Panc1 (cell line): Measurements from ENCODE around the gene UNC80. TPM values are rescaled to one million over a fixed set of nuclear protein-coding genes. Genes with fewer than 3 reads are reported as not detected.

Experiments
- ATAC-seq: fragments of 200-7000 bp; cut with Tn5 transposase; 2 replicates; pipeline ENCODE4 v1.9.1; 2020; ENCODE audit warnings: mild to moderate bottlenecking, moderate library complexity
- BruUV-seq: library from RNA; stranded (reverse); fragments of 400-500 nt; replicated peaks from 2 replicates; lab custom pipeline; 2021; lab: Mats Ljungman, UMichigan
- CTCF ChIA-PET: fragments of 300-600 bp; sonication (Branson Sonifier 250); formaldehyde crosslinking; loops from one replicate; lab custom pipeline; 2022; ENCODE audit warnings: antibody characterized with exemption; lab: Charles Lee
- POLR2A ChIA-PET: fragments of 300-600 bp; sonication (Branson Sonifier 250); formaldehyde crosslinking; loops from one replicate; lab custom pipeline; 2022; ENCODE audit warnings: antibody characterized with exemption; lab: Charles Lee
- DNase-seq: peaks from one replicate; pipeline ENCODE4 v3.0.0-alpha.2; 2010; ENCODE audit warnings: low read depth, low spot score
- H3K27ac ChIP-seq: 2 replicates; pipeline ENCODE4 v1.5.1; 2011; ENCODE audit warnings: mild to moderate bottlenecking, low read length, inconsistent platforms
- H3K27me3 ChIP-seq: fragments of 200-500 bp; sonication (Bioruptor generic); 2 replicates; pipeline ENCODE4 v1.6.0; 2014; ENCODE audit warnings: low read length, inconsistent platforms; ENCODE audit not compliant: control insufficient read depth, insufficient read depth
- H3K36me3 ChIP-seq: fragments of 200-500 bp; sonication (Bioruptor generic); 2 replicates; pipeline ENCODE4 v1.5.1; 2014; ENCODE audit warnings: inconsistent platforms, mild to moderate bottlenecking, low read length, moderate library complexity; ENCODE audit not compliant: control insufficient read depth, insufficient read depth
- H3K4me1 ChIP-seq: 2 replicates; pipeline ENCODE4 v1.5.1; 2011; ENCODE audit warnings: inconsistent platforms, mild to moderate bottlenecking, low read length, moderate library complexity; ENCODE audit not compliant: control insufficient read depth, insufficient read depth
- H3K4me3 ChIP-seq, 2 experiments: 2 replicates each; pipeline ENCODE4 v1.5.1; 2011 to 2012; ENCODE audit warnings: low read depth in 2 of 2, low read length in 2 of 2, mild to moderate bottlenecking in 2 of 2, inconsistent platforms in 1 of 2, moderate library complexity in 1 of 2
- H3K9me3 ChIP-seq: fragments of 200-500 bp; sonication (Bioruptor generic); 2 replicates; pipeline ENCODE4 v1.5.1; 2014; ENCODE audit warnings: low read depth, mild to moderate bottlenecking, inconsistent platforms, low read length, moderate library complexity; ENCODE audit not compliant: control insufficient read depth, insufficient read depth
- POLR2AphosphoS5 ChIP-seq: IDR thresholded peaks from 2 replicates; pipeline ENCODE4 v1.6.1; 2012; ENCODE audit warnings: mild to moderate bottlenecking, low read depth, low read length, moderate library complexity
- SIN3A ChIP-seq: IDR thresholded peaks from 2 replicates; pipeline ENCODE4 v1.6.1; 2012; ENCODE audit warnings: low read depth, mild to moderate bottlenecking, low read length, moderate library complexity, borderline replicate concordance; ENCODE audit not compliant: insufficient read depth
- TCF7L2 ChIP-seq: IDR thresholded peaks from 2 replicates; pipeline ENCODE4 v1.6.1; 2011; ENCODE audit warnings: mild to moderate bottlenecking, low read depth, low read length, inconsistent platforms
- in situ Hi-C: cut with HindIII; loops from 2 replicates; pipeline ENCODE4 v1.10.0; 2016; ENCODE audit warnings: low sequenced_read_pairs, low pct_unique_long_range_greater_than_20kb
- intact Hi-C: fragments of 100-400 bp; cut with micrococcal nuclease; formaldehyde crosslinking; loops from one replicate; pipeline ENCODE4 v1.10.0; 2022; ENCODE audit not compliant: unreplicated experiment
- total RNA-seq: library from RNA; stranded (reverse); gene quantifications from one replicate; pipeline ENCODE4 v1.2.1, GENCODE V29; 2021; ENCODE audit not compliant: unreplicated experiment
- TF ChIP-seq, protein P1 (sequence below): fragments of 450-650 bp; IDR thresholded peaks from 2 replicates; pipeline ENCODE4 v1.5.1; 2017; ENCODE audit warnings: mild to moderate bottlenecking
- TF ChIP-seq, protein P2 (sequence below), 2 experiments: IDR thresholded peaks; 2 replicates each; pipeline ENCODE4 v1.6.1; 2011 to 2012; ENCODE audit warnings: low read depth in 2 of 2, control low read depth in 1 of 2, low read length in 1 of 2, mild to moderate bottlenecking in 1 of 2, moderate library complexity in 1 of 2; ENCODE audit not compliant: insufficient read depth in 1 of 2

UNC80 gene
- total RNA-seq, 1 experiment from 2014 or later = 0.08 TPM

DNA sequence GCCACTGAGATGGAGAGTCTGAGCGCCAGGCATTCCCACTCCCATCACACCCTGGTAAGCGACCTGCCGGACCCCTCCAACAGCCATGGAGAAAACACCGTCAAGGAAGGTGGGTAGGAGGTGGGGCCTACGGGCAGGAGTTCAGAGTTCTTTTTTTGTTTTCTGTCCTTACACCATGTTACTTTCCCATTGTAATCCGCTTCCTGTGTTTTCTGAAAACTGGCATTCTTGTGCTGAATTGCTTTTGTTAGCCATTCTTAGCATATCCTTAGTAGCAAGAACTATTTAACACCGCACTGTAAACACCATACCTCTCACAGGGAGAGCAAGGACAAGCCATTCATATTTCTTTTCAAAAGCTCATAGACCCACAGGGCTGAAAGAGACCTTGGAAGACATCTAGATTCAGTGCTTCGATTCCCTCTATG is 46.2 kb downstream of the UNC80 start:
- ChIA-PET CTCF (interaction anchor here (0.7 kb wide), 1 partner anchor 73 kb away, joined by 5 read pairs; no protein-coding TSS in a partner anchor), POLR2A (no interaction called here)
- Histone ChIP-seq H3K4me3 (no peak overlapping the region), H3K9me3 (no peaks in the 10 kb centered on the region), H3K4me1 (no peaks in the 10 kb centered on the region), H3K36me3 (no peaks in the 10 kb centered on the region), H3K27me3 (no peaks in the 10 kb centered on the region), H3K27ac (no peak overlapping the region)
- no peak for ATAC-seq
- DNase-seq = no peak
- BruUV-seq = no TSS peak
- TF ChIP-seq, protein P1, sequence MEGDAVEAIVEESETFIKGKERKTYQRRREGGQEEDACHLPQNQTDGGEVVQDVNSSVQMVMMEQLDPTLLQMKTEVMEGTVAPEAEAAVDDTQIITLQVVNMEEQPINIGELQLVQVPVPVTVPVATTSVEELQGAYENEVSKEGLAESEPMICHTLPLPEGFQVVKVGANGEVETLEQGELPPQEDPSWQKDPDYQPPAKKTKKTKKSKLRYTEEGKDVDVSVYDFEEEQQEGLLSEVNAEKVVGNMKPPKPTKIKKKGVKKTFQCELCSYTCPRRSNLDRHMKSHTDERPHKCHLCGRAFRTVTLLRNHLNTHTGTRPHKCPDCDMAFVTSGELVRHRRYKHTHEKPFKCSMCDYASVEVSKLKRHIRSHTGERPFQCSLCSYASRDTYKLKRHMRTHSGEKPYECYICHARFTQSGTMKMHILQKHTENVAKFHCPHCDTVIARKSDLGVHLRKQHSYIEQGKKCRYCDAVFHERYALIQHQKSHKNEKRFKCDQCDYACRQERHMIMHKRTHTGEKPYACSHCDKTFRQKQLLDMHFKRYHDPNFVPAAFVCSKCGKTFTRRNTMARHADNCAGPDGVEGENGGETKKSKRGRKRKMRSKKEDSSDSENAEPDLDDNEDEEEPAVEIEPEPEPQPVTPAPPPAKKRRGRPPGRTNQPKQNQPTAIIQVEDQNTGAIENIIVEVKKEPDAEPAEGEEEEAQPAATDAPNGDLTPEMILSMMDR = no peak
- TF ChIP-seq TCF7L2 (no peak), SIN3A (no peak), POLR2AphosphoS5 (no peak)
- in situ Hi-C loops (no loop called here), intact Hi-C loops (no loop called here)

DNA sequence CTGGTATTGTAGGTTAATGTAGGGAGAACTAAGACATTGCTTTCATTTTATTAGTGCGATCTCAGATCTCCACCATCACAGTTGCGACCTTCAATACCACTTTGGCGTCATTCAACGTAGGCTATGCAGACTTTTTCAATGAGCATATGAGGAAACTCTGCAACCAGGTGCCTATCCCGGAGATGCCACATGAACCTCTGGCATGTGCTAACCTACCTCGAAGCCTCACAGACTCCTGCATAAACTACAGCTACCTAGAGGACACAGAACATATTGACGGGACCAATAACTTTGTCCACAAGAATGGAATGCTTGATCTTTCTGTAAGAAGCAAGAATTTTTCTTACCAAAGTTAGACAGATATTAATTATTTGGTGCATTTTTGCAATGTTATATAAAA is 47.3 kb downstream of the UNC80 start:
- no peaks in the 10 kb centered on the region for H3K9me3 ChIP-seq
- no peaks in the 10 kb centered on the region for H3K27me3 ChIP-seq
- CTCF ChIA-PET = no interaction called here
- in situ Hi-C loops = no loop called here
- H3K4me1 ChIP-seq = no peaks in the 10 kb centered on the region
- no peak for ATAC-seq
- no peak overlapping the region for H3K4me3 ChIP-seq
- no peaks in the 10 kb centered on the region for H3K36me3 ChIP-seq
- H3K27ac ChIP-seq = no peak overlapping the region
- no peak for DNase-seq
- POLR2A ChIA-PET = no interaction called here
- intact Hi-C loops = no loop called here
- TF ChIP-seq POLR2AphosphoS5 (no peak), TCF7L2 (no peak), SIN3A (no peak)
- TF ChIP-seq, protein P2, sequence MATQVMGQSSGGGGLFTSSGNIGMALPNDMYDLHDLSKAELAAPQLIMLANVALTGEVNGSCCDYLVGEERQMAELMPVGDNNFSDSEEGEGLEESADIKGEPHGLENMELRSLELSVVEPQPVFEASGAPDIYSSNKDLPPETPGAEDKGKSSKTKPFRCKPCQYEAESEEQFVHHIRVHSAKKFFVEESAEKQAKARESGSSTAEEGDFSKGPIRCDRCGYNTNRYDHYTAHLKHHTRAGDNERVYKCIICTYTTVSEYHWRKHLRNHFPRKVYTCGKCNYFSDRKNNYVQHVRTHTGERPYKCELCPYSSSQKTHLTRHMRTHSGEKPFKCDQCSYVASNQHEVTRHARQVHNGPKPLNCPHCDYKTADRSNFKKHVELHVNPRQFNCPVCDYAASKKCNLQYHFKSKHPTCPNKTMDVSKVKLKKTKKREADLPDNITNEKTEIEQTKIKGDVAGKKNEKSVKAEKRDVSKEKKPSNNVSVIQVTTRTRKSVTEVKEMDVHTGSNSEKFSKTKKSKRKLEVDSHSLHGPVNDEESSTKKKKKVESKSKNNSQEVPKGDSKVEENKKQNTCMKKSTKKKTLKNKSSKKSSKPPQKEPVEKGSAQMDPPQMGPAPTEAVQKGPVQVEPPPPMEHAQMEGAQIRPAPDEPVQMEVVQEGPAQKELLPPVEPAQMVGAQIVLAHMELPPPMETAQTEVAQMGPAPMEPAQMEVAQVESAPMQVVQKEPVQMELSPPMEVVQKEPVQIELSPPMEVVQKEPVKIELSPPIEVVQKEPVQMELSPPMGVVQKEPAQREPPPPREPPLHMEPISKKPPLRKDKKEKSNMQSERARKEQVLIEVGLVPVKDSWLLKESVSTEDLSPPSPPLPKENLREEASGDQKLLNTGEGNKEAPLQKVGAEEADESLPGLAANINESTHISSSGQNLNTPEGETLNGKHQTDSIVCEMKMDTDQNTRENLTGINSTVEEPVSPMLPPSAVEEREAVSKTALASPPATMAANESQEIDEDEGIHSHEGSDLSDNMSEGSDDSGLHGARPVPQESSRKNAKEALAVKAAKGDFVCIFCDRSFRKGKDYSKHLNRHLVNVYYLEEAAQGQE (IDR thresholded peaks at IDR 0.05; ENCODE audit: insufficient read depth in 1 of 2, low read depth in 2 of 2, low read length in 1 of 2) = no peak
- TF ChIP-seq, protein P1 = no peak
- BruUV-seq = no TSS peak
